ENCODE results near the gene TMSB4X. TPM values are rescaled to one million over a fixed set of nuclear protein-coding genes. Genes with fewer than 3 reads are reported as not detected.

The TMSB4X gene
- polyA plus RNA-seq, 1 donor (not counting 4 experiments of a cell fraction or from before 2014, with no cell fraction given) = 2,500 TPM

- TF ChIP-seq EZH2 (IDR thresholded peaks at IDR 0.05; ENCODE audit: low read length) (no peak), CTCF (optimal IDR thresholded peaks at IDR 0.05 in 1 of 3, IDR thresholded peaks at IDR 0.05 in 1 of 3, conservative IDR thresholded peaks at IDR 0.05 in 1 of 3; ENCODE audit: extremely low read depth in 1 of 3, insufficient read depth in 2 of 3, low read length in 3 of 3) (no peak)
- H3K4me2 ChIP-seq (ENCODE audit: control insufficient read depth, extremely low read depth, insufficient read depth, low read depth, low read length) = no peak overlapping the region
- FAIRE-seq (no peak), DNase-seq (ENCODE audit: low read depth, low spot score) (no peak)
- H3K9me1 ChIP-seq (ENCODE audit: control insufficient read depth, extremely low read depth, insufficient read depth, low read length) = no peaks in the 10 kb centered on the region
- dilution Hi-C loops (cut with MboI; ENCODE audit: extremely low pct_ligation_motif_present, low sequenced_read_pairs) = no loop called here
- no peak overlapping the region for H2AFZ ChIP-seq (ENCODE audit: control insufficient read depth, low read length)
- H3K9me3 ChIP-seq (ENCODE audit: control insufficient read depth, low read depth, low read length) = no peaks in the 10 kb centered on the region
- no peaks in the 10 kb centered on the region for H3K27me3 ChIP-seq (ENCODE audit: control insufficient read depth, extremely low read depth, insufficient read depth, low read length)
- no peaks in the 10 kb centered on the region for H4K20me1 ChIP-seq (ENCODE audit: control insufficient read depth, extremely low read depth, insufficient read depth, low read length)
- no peaks in the 10 kb centered on the region for H3K79me2 ChIP-seq (ENCODE audit: control insufficient read depth, insufficient read depth, low read length)
- no peak overlapping the region for H3K4me3 ChIP-seq (ENCODE audit: control insufficient read depth in 2 of 3, extremely low read depth in 1 of 3, insufficient read depth in 2 of 3, low read depth in 1 of 3, low read length in 3 of 3)
- peaks cover 5% of the 10 kb centered on the region for H3K4me1 ChIP-seq (ENCODE audit: control insufficient read depth, extremely low read depth, insufficient read depth, low read length)
- H3K36me3 ChIP-seq (ENCODE audit: control insufficient read depth in 2 of 2, extremely low read depth in 1 of 2, insufficient read depth in 2 of 2, low read length in 2 of 2) = no peaks in the 10 kb centered on the region
- H3K9ac ChIP-seq (ENCODE audit: control insufficient read depth, extremely low read depth, insufficient read depth, low read length) = no peak overlapping the region
- H3K27ac ChIP-seq (ENCODE audit: control insufficient read depth, insufficient read depth, low read length) = no peak overlapping the region
Measured at GRCh38 chrX:12996934-12997435, 22.1 kb downstream of the TMSB4X start.

- Histone ChIP-seq H3K9ac (ENCODE audit: control insufficient read depth, extremely low read depth, insufficient read depth, low read length) (no peak overlapping the region), H3K4me1 (ENCODE audit: control insufficient read depth, extremely low read depth, insufficient read depth, low read length) (peaks cover 5% of the 10 kb centered on the region), H2AFZ (ENCODE audit: control insufficient read depth, low read length) (no peak overlapping the region), H4K20me1 (ENCODE audit: control insufficient read depth, extremely low read depth, insufficient read depth, low read length) (no peaks in the 10 kb centered on the region), H3K4me3 (ENCODE audit: control insufficient read depth in 2 of 3, extremely low read depth in 1 of 3, insufficient read depth in 2 of 3, low read depth in 1 of 3, low read length in 3 of 3) (no peak overlapping the region), H3K4me2 (ENCODE audit: control insufficient read depth, extremely low read depth, insufficient read depth, low read depth, low read length) (no peak overlapping the region), H3K9me1 (ENCODE audit: control insufficient read depth, extremely low read depth, insufficient read depth, low read length) (no peaks in the 10 kb centered on the region), H3K27me3 (ENCODE audit: control insufficient read depth, extremely low read depth, insufficient read depth, low read length) (no peaks in the 10 kb centered on the region), H3K79me2 (ENCODE audit: control insufficient read depth, insufficient read depth, low read length) (no peaks in the 10 kb centered on the region), H3K9me3 (ENCODE audit: control insufficient read depth, low read depth, low read length) (no peaks in the 10 kb centered on the region), H3K27ac (ENCODE audit: control insufficient read depth, insufficient read depth, low read length) (no peak overlapping the region), H3K36me3 (ENCODE audit: control insufficient read depth in 2 of 2, extremely low read depth in 1 of 2, insufficient read depth in 2 of 2, low read length in 2 of 2) (no peaks in the 10 kb centered on the region)
- dilution Hi-C loops (cut with MboI; ENCODE audit: extremely low pct_ligation_motif_present, low sequenced_read_pairs) = no loop called here
- FAIRE-seq = no peak
- DNase-seq (ENCODE audit: low read depth, low spot score) = no peak
- no peak for TF ChIP-seq EZH2 (IDR thresholded peaks at IDR 0.05; ENCODE audit: low read length)
- no peak for TF ChIP-seq CTCF (optimal IDR thresholded peaks at IDR 0.05 in 1 of 3, IDR thresholded peaks at IDR 0.05 in 1 of 3, conservative IDR thresholded peaks at IDR 0.05 in 1 of 3; ENCODE audit: extremely low read depth in 1 of 3, insufficient read depth in 2 of 3, low read length in 3 of 3)
Measured at GRCh38 chrX:12997906-12998687, 23.2 kb downstream of the TMSB4X start.
